ENCODE data around the gene CAMTA1. TPM values are rescaled to one million over a fixed set of nuclear protein-coding genes. Genes with fewer than 3 reads are reported as not detected.

CAMTA1 gene
- total and polyA plus RNA-seq, 8 donors: 42.8 to 213 (median 118) TPM

DNA sequence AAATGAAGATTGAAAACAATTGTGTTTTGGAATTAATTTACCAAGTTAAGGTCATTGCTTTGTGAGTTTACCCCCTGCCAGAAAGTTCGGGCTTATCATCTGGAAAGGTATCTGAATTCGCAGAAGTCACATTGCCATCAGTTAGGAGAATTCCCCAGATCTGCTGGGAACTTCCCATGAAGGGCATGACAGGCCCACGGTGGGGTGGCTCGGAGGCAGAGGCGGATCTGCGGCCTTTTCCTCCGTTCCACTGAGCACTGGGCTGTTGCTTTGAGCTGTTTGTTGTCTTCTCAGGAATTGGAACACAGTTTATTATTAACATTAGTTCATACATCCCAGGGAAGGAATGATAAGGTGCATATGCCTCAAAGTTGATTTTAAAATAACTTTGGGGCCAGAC is 320.0 kb downstream of the CAMTA1 start:
- Histone ChIP-seq H3K4me1 (no peaks in the 10 kb centered on the region), H3K9me3 (no peaks in the 10 kb centered on the region), H3K36me3 (no peaks in the 10 kb centered on the region), H3K4me3 (no peak overlapping the region), H3K27me3 (peaks cover 0 to 26% (median 8%) of the 10 kb centered on the region in 3 donors), H3K27ac (no peak overlapping the region)
- no peak for DNase-seq
- no peak for TF ChIP-seq POLR2AphosphoS5 (IDR thresholded peaks at IDR 0.05)
- no peak for TF ChIP-seq EP300 (IDR thresholded peaks at IDR 0.05)
- TF ChIP-seq, protein P1, sequence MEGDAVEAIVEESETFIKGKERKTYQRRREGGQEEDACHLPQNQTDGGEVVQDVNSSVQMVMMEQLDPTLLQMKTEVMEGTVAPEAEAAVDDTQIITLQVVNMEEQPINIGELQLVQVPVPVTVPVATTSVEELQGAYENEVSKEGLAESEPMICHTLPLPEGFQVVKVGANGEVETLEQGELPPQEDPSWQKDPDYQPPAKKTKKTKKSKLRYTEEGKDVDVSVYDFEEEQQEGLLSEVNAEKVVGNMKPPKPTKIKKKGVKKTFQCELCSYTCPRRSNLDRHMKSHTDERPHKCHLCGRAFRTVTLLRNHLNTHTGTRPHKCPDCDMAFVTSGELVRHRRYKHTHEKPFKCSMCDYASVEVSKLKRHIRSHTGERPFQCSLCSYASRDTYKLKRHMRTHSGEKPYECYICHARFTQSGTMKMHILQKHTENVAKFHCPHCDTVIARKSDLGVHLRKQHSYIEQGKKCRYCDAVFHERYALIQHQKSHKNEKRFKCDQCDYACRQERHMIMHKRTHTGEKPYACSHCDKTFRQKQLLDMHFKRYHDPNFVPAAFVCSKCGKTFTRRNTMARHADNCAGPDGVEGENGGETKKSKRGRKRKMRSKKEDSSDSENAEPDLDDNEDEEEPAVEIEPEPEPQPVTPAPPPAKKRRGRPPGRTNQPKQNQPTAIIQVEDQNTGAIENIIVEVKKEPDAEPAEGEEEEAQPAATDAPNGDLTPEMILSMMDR (IDR thresholded peaks at IDR 0.05): no peak
- no peak for TF ChIP-seq POLR2A (IDR thresholded peaks at IDR 0.05)
- intact Hi-C loops (cut with DNase I; ENCODE audit: low total_unique reads): no loop called here
- 50 to 62% (median 58%) methylated on average over 7 of the region's 7 CpGs for WGBS, 5 donors

DNA sequence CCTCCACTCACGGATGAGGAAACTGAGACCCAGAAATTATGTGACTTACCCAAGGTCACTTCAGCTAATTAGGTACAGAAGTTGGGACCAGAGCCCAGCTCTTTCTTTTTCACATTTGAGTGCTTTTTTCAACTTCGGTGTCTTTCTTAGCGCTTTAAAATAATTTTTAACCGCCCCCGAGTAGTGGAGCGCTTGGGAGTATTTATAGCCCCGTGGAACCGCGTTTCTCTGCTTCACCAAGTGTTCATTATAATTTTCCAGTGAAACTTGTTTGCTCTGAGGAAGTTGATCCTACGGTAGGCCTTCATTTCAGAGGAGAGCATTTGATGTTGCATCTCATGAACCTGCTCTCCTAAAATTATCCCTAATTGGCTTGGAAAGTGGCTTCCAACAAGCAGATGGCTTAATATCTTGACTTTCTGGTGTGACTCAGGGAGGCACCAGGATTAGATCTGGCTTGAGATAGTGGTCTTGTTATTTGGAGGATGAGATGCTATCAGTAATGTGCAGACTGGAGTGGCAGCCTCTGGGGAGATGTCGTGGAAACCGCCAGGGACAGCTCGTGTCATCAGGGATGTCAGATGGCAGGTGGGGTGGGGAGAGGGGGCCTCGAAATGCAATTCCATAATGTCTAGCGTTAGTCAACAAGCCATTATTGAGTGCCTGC is 321.3 kb downstream of the CAMTA1 start:
- TF ChIP-seq POLR2A (IDR thresholded peaks at IDR 0.05) (no peak), POLR2AphosphoS5 (IDR thresholded peaks at IDR 0.05) (no peak), EP300 (IDR thresholded peaks at IDR 0.05) (no peak)
- TF ChIP-seq, protein P1 (IDR thresholded peaks at IDR 0.05): no peak
- H3K36me3 ChIP-seq: no peaks in the 10 kb centered on the region
- peaks cover 0 to 17% (median 4%) of the 10 kb centered on the region in 3 donors for H3K27me3 ChIP-seq
- no peak overlapping the region for H3K27ac ChIP-seq
- WGBS, 5 donors: 88 to 90% (median 89%) methylated on average over 15 of the region's 15 CpGs
- H3K4me3 ChIP-seq: no peak overlapping the region
- no peaks in the 10 kb centered on the region for H3K4me1 ChIP-seq
- no peak for DNase-seq
- no peaks in the 10 kb centered on the region for H3K9me3 ChIP-seq
- intact Hi-C loops (cut with DNase I; ENCODE audit: low total_unique reads): no loop called here

GRCh38 chr1:7107109-7107830 is 322.0 kb downstream of the CAMTA1 start:
- no peak overlapping the region for H3K27ac ChIP-seq
- no peak for TF ChIP-seq POLR2A (IDR thresholded peaks at IDR 0.05)
- TF ChIP-seq, protein P1 (IDR thresholded peaks at IDR 0.05): no peak
- TF ChIP-seq POLR2AphosphoS5 (IDR thresholded peaks at IDR 0.05): no peak
- no peak for TF ChIP-seq EP300 (IDR thresholded peaks at IDR 0.05)
- H3K36me3 ChIP-seq: no peaks in the 10 kb centered on the region
- WGBS, 5 donors: 65 to 74% (median 68%) methylated on average over 17 of the region's 17 CpGs
- intact Hi-C loops (cut with DNase I; ENCODE audit: low total_unique reads): no loop called here
- no peak for DNase-seq
- no peaks in the 10 kb centered on the region for H3K4me1 ChIP-seq
- H3K27me3 ChIP-seq: peaks cover 0 to 17% (median 4%) of the 10 kb centered on the region in 3 donors
- H3K9me3 ChIP-seq: no peaks in the 10 kb centered on the region
- H3K4me3 ChIP-seq: no peak overlapping the region

DNA sequence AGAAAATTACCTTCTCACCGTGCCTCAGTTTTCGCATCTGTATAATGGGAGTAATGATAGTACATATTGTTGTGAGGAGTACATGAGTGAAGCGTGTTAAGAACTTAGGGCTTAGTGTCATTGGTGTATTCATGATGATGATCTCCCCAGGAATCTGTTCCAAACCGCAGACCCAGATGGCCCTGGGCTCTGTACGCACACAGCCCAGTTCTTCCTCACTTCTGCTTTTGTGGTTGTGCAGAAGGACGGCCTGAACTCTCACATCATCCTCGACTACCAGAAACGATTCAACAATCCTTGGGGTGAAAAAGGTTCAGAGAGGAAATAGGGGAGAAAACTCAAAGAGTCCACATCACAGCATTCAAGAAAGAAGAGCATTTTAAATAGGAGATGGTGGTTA is 323.0 kb downstream of the CAMTA1 start:
- 77 to 86% (median 84%) methylated on average over 8 of the region's 8 CpGs for WGBS, 5 donors
- H3K4me1 ChIP-seq: no peaks in the 10 kb centered on the region
- intact Hi-C loops (cut with DNase I; ENCODE audit: low total_unique reads): no loop called here
- H3K27me3 ChIP-seq: peaks cover 0 to 17% (median 4%) of the 10 kb centered on the region in 3 donors
- H3K36me3 ChIP-seq: no peaks in the 10 kb centered on the region
- no peak overlapping the region for H3K4me3 ChIP-seq
- no peaks in the 10 kb centered on the region for H3K9me3 ChIP-seq
- H3K27ac ChIP-seq: no peak overlapping the region
- no peak for TF ChIP-seq POLR2A (IDR thresholded peaks at IDR 0.05)
- no peak for TF ChIP-seq POLR2AphosphoS5 (IDR thresholded peaks at IDR 0.05)
- TF ChIP-seq, protein P1 (IDR thresholded peaks at IDR 0.05): no peak
- no peak for TF ChIP-seq EP300 (IDR thresholded peaks at IDR 0.05)
- no peak for DNase-seq

All from stomach (tissue), 9 donors.